ENCODE measurements around the gene DRD4. TPM values are rescaled to one million over a fixed set of nuclear protein-coding genes. Genes with fewer than 3 reads are reported as not detected.

The DRD4 gene
- total RNA-seq, 2 experiments from 2014 or later = 0.88 to 0.89 TPM

DNA sequence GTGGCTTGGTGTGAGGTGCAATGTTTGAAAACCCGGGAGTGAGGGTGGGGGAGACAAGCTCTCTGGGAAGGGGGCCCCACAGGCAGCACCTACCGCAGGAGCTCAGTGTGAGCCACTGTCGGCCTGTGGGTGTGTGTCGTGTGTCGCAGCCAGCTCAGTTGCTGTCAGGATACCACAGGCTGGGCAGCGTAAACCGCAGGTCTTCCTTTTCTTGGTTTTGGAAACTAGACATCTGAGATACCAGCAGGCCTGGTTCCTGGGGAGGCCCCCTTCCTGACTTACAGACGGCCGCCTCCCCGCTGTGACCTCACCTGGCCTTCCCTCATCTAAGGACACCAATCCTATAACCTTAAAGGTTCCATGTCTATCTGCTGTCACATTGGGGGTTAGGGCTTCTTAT, 40.7 kb upstream of the DRD4 start:
- H3K4me3 Mint-ChIP-seq = no peak overlapping the region
- intact Hi-C loops (cut with micrococcal nuclease) = no loop called here
- CTCF ChIA-PET = interaction anchor here (0.8 to 1.2 kb wide), 2 partner anchors 9 to 11 kb away, joined by 3 to 4 read pairs; no protein-coding TSS in a partner anchor

DNA sequence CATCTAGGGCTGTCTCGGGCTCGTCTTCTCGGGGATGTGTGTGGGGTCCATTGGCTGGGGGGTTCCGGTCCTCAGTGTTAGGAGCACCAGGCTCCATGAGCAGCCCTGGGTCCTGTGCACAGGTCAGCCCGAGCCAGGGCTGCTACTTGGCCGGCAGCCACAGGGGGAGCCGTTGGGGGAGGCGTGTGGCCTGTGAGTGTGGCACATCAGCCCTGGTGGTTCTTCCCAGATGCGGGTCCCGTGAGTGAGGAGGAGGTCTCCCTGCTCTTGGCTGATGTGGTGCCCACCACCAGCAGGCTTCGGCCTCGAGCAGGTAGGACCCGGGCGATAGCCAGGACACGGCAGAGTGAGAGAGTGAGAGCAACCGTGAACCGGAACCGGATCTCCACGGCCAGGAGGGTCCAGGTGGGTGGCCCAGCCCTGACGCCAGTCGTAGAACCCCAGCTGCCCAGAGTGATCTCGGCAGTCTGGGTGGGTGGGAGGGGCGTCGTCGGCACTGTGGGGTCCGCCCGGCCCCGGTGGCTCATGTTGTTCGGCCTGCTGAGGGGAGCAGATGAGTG, 39.8 kb upstream of the DRD4 start:
- peak; percentile 37 for ATAC-seq
- POLR2A ChIA-PET = interaction anchor here (1.0 kb wide), 1 partner anchor 39 kb away, joined by 3 read pairs; no protein-coding TSS in a partner anchor
- no peak for DNase-seq
- peaks cover 12% of the 10 kb centered on the region for H3K4me1 Mint-ChIP-seq (ENCODE audit: low read depth)
- intact Hi-C loops (cut with micrococcal nuclease) = no loop called here
- H3K36me3 Mint-ChIP-seq (ENCODE audit: low read depth) = peaks cover 46% of the 10 kb centered on the region
- H3K27ac Mint-ChIP-seq = no peak overlapping the region
- no peak overlapping the region for H3K4me3 Mint-ChIP-seq
- no peaks in the 10 kb centered on the region for H3K9me3 Mint-ChIP-seq
- TF ChIP-seq, protein P1, sequence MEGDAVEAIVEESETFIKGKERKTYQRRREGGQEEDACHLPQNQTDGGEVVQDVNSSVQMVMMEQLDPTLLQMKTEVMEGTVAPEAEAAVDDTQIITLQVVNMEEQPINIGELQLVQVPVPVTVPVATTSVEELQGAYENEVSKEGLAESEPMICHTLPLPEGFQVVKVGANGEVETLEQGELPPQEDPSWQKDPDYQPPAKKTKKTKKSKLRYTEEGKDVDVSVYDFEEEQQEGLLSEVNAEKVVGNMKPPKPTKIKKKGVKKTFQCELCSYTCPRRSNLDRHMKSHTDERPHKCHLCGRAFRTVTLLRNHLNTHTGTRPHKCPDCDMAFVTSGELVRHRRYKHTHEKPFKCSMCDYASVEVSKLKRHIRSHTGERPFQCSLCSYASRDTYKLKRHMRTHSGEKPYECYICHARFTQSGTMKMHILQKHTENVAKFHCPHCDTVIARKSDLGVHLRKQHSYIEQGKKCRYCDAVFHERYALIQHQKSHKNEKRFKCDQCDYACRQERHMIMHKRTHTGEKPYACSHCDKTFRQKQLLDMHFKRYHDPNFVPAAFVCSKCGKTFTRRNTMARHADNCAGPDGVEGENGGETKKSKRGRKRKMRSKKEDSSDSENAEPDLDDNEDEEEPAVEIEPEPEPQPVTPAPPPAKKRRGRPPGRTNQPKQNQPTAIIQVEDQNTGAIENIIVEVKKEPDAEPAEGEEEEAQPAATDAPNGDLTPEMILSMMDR (IDR thresholded peaks at IDR 0.05) = no peak
- CTCF ChIA-PET = no interaction called here
- H3K27me3 Mint-ChIP-seq = no peaks in the 10 kb centered on the region

More for the DNA sequence above, 40.7 kb upstream of the DRD4 start:
- Mint-ChIP-seq H3K27me3 (no peaks in the 10 kb centered on the region), H3K9me3 (no peaks in the 10 kb centered on the region), H3K4me1 (ENCODE audit: low read depth) (peaks cover 12% of the 10 kb centered on the region), H3K36me3 (ENCODE audit: low read depth) (peaks cover 40% of the 10 kb centered on the region), H3K27ac (peak overlapping the region; percentile 49)
- TF ChIP-seq, protein P1 (IDR thresholded peaks at IDR 0.05) = no peak
- DNase-seq (peak; percentile 54), ATAC-seq (peak; percentile 42)
- POLR2A ChIA-PET = interaction anchor here (0.6 to 1.4 kb wide), 3 partner anchors 16 to 39 kb away, joined by 3 to 6 read pairs (median 3); partner anchors contain the start of gene IRF7

DNA sequence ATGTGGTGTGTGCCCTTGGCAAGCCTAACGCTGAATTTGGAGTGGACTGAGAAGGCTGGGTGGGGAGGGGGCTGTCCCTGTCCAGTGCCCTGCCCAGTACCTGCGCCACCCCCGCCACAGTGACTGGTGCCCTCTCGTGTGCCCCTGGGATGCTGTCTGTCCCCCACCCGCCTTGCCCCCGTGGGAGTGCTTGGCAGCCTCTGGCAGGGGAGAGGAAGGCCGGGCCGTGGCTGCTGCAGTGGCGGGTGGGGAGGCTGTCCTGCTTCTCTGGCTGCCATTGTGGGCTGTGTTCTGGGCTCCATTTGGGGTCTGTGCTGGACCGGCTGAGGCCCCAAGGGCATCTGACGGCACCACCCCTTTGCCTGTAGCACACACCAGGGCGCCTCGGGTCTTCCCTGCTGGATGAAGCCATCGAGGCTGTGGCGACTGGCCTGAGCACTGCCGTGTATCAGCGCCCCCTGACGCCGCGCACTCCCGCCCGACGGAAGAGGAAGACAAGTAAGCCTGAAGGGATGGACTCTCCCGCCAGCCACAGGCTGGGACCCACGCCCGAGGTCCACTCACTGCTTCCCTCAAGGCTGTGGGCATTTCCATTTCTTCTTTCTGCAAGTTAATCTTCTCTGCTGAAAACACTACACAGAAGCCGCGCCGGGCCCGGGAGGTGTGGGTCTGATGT, 38.9 kb upstream of the DRD4 start:
- intact Hi-C loops (cut with micrococcal nuclease) = no loop called here
- Mint-ChIP-seq H3K4me3 (no peak overlapping the region), H3K36me3 (ENCODE audit: low read depth) (peaks cover 41% of the 10 kb centered on the region), H3K4me1 (ENCODE audit: low read depth) (peaks cover 12% of the 10 kb centered on the region), H3K27ac (no peak overlapping the region), H3K9me3 (no peaks in the 10 kb centered on the region), H3K27me3 (no peaks in the 10 kb centered on the region)
- DNase-seq = no peak
- ATAC-seq = no peak
- ChIA-PET CTCF (no interaction called here), POLR2A (no interaction called here)
- TF ChIP-seq, protein P1 (IDR thresholded peaks at IDR 0.05) = no peak

DNA sequence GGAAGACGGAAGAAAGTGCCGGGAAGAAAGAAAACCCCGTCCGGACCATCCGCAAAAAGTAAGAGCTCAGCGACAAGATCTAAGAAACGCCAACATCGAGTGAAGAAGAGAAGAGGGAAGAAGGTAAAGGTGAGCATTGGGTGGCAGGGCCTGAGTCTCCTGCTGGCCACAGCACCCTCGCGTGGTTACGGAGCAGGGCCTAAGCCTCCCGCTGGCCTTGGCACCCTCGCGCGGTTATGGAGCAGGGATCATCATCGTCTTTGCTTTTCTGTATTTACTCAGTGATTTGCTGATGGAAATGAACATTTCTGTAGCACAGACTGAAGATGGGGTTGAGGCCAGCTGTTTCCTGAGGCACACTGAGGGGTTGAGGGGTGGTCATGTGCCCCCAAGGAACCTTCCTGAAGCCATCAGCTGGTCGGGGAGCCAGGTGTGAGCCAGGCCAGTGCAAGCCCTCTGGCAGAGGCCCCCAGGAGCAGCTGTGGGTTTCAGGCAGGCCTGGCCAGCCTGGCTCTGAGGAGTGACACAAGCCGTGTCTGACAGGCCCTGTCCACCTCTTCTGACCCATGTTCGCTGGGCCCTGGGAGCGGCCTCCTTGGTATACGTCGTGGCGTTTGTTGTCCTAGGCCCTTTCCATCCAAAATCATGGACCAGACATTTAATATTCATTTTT, 35.4 kb upstream of the DRD4 start:
- H3K4me3 Mint-ChIP-seq = no peak overlapping the region
- no peak overlapping the region for H3K27ac Mint-ChIP-seq
- no peak for DNase-seq
- ChIA-PET CTCF (no interaction called here), POLR2A (interaction anchor here (0.6 to 2.2 kb wide), 2 partner anchors 11 to 189 kb away, joined by 3 to 6 read pairs; no protein-coding TSS in a partner anchor)
- ATAC-seq = no peak
- TF ChIP-seq, protein P1 (IDR thresholded peaks at IDR 0.05) = no peak
- no peaks in the 10 kb centered on the region for H3K9me3 Mint-ChIP-seq
- H3K27me3 Mint-ChIP-seq = no peaks in the 10 kb centered on the region
- H3K36me3 Mint-ChIP-seq (ENCODE audit: low read depth) = peaks cover 43% of the 10 kb centered on the region
- intact Hi-C loops (cut with micrococcal nuclease) = no loop called here
- peaks cover 4% of the 10 kb centered on the region for H3K4me1 Mint-ChIP-seq (ENCODE audit: low read depth)

DNA sequence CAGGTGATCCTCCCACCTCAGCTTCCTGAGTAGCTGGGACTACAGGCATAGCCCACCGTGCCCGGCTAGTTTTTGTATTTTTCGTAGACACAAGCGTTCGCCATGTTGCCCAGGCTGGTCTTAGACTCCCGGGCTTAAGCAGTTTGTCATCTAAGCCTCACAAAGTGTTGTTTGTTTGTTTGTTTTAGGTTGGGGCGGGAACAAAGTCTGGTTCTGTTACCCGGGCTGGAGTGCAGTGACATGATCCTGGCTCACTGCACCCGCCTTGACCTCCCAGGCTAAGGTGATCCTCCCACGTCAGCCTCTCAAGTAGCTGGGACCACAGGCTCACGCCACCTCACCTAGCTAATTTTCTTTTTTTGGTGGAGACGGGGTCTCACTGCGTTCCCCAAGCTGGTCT, 33.9 kb upstream of the DRD4 start:
- intact Hi-C loops (cut with micrococcal nuclease) = no loop called here
- Mint-ChIP-seq H3K4me3 (no peak overlapping the region), H3K27ac (no peak overlapping the region), H3K4me1 (ENCODE audit: low read depth) (no peaks in the 10 kb centered on the region), H3K36me3 (ENCODE audit: low read depth) (peaks cover 42% of the 10 kb centered on the region), H3K9me3 (no peaks in the 10 kb centered on the region), H3K27me3 (no peaks in the 10 kb centered on the region)
- ATAC-seq (no peak), DNase-seq (no peak)
- POLR2A ChIA-PET = no interaction called here
- CTCF ChIA-PET = no interaction called here
- TF ChIP-seq, protein P1 (IDR thresholded peaks at IDR 0.05) = no peak

Measured in activated CD8-positive, alpha-beta T cell treated with anti-CD3 and anti-CD28 coated beads for 36 hours (primary cell).